HG03378 (cell line): ENCODE results near the gene CCDC127.
A peak's percentile ranks its signal among the peaks of the same experiment; 100 is the strongest.
"Not testable (repeated sequence)": the region's sequence is repeated elsewhere in the genome, so short reads cannot be mapped to it uniquely, and the experiment has no call there.

ENCODE experiments used
- ATAC-seq: cut with Tn5 transposase; IDR thresholded peaks from one replicate; pipeline ENCODE4 v1.9.1; 2021; ENCODE audit warnings: mild to moderate bottlenecking, moderate library complexity; ENCODE audit not compliant: unreplicated experiment

The CCDC127 gene

DNA sequence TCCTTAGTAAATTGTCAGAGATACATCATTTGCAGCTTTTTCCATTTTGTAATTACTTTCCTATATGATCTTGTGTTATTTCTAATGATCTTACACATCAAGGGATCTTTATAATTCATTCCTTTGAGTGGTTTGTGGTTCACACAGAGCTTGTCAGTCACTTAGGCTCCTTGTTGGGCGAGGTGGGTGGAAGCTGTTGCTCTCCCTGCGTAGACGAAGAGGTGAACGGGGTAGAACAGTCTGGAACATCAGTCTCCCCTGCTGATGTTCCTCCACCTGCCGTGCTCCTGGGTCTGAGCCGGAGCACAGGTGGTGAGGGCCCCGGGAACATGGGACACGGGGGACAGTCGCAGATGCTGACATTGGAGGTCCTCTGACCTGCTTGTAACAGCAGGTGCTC, 17.6 kb upstream of the CCDC127 start:
- ATAC-seq: not testable (repeated sequence)

GRCh38 chr5:234450-234849, 16.5 kb upstream of the CCDC127 start:
- no peak for ATAC-seq

DNA sequence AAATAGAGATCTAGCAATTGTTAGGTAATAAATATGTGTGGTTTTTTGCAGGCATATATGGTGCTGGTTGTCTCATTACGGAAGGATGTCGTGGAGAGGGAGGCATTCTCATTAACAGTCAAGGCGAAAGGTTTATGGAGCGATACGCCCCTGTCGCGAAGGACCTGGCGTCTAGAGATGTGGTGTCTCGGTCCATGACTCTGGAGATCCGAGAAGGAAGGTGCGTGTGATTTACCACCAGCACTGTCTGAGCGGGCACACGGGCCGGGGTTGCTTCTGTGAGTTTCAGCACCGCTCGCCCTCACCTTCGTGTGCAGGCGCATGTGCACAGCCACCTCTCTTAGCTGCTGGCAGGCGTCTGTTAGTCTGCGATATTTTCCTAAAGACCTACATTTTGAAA, 15.5 kb upstream of the CCDC127 start:
- ATAC-seq: not testable (repeated sequence)

- ATAC-seq: no peak
Observed at GRCh38 chr5:231661-232060, 13.7 kb upstream of the CCDC127 start.

DNA sequence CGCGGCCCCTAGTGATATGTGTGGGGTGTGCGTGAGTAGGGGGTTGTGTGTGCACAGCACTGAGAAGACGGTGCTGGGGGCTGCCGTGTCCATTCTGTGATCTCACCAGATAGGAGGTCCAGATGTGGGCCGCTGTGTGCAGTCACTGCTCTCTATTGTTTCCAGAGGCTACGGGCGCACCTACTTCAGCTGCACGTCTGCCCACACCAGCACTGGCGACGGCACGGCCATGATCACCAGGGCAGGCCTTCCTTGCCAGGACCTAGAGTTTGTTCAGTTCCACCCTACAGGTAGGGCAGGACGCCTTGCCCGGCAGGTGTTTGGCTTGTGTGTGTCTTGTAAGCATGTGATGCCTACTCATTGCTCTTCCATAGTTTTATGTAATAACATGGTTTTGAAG, 12.8 kb upstream of the CCDC127 start:
- ATAC-seq: no peak

- ATAC-seq: no peak
Observed at GRCh38 chr5:228886-229285, 10.9 kb upstream of the CCDC127 start.

- ATAC-seq: not testable (repeated sequence)
Observed at GRCh38 chr5:227375-227774, 9.4 kb upstream of the CCDC127 start.

DNA sequence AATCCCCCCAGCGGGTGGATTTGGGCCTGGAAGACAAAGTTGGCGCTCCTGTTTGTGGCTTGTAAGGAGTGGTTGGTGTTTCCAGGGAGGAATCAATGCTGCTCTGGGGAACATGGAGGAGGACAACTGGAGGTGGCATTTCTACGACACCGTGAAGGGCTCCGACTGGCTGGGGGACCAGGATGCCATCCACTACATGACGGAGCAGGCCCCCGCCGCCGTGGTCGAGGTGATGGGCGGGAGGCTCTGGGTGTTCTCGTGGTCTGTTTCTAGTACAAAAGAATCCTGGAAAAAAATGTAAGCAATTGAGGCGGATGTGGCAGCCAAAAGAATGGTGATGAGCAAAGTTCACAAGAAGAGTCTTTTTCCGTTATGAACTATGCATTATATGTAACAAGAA, 7.4 kb upstream of the CCDC127 start:
- no peak for ATAC-seq

- no peak for ATAC-seq
Observed at GRCh38 chr5:223791-224190, 5.8 kb upstream of the CCDC127 start.

DNA sequence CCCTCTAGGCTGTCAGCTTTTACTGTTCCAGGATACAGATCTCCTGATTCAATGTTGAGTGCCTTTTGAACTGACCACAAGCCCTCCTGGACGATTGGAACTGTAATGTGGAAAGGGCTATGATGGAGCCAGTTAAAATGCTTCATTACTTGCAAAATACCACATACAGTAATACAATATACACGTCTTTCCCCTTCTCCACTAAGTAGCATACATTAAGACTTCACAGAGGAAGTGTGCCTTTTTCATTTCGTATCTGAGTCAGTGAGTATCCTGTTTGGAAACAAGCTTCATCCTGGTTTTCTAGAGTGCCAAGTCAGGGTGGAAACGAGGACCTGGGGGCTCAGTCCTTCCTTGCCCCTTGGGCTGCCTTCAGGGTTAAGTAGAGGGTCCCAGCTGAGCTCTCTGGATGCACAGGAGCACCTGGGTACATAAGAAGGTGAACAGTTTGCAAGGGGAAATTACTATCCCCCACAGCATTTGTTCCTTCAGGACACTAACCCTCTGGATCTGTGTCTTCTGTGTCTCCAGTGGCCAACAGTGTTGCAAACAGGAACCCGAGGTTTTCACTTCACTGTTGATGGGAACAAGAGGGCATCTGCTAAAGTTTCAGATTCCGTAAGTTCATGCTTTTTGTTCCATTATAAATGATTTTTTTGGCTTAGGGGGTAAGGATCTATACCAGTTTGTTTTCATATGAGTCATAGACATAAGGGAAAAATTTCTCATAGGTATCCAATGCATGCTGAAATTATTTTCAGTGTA, 5.2 kb upstream of the CCDC127 start:
- ATAC-seq: not testable (repeated sequence)

- ATAC-seq: peak; percentile 39
Observed at GRCh38 chr5:219991-220390, 2.0 kb upstream of the CCDC127 start.

DNA sequence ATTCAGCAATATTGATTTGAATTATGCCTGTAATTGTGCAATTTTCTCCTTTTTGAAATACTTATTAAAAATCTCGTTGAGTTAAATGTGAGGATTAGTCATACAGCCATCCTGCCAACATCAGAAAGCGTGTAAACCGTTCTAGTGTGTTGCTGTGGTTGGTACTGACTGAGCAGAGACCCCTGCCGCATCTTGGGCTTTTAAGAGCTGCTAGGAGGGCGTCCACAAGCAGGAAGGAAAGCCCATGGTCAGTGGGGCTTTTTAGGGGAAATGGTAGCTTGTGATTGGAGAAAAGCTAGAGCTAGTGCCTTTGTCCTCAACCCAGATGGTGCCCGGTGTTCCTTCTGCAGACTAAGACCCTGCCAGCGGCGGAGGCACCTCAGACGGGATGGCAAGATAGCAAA, 1.5 kb upstream of the CCDC127 start:
- no peak for ATAC-seq

DNA sequence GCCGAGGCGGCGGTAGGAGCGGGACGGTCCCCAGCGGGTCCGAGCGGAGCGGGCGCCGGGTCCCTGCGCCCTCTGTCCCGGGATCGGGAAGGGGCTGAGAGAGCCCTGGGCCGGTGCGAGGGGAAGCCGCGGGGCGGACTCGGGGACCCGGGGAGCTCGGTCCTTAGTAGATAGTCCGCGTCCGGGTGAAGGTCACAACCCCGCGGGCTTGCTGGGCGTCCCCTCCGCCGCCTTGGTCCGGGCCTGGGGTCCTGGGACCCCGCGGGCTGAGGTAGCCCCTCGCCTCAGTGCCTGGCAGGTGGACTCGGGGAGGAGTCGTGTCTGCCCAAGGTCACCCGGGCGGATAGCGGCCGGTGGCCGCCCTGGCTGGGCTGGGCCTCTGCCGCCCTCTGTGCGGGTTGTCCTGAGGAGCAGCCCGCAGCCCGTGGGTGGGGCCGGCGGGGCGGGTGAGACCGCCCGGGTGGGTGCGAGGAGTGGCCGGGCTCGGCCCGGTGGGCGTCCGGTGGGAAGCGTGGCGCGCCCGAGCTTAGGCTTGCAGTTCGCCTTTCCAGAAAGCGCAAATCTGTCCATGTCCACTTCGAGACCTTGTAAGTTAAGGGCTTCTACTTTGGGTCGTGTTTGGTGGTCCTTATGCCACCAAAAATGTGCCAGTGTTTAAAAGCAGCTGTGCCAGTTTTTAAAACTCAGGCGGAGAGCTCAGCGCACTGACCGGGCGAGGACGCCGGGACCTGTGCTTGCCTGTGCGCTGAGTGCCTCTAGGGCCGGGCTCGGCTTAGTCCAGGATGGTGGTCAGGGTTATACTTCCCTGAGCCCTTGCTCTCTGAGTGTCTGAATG, 721 bp upstream of the CCDC127 start:
- peak; percentile 24 for ATAC-seq

DNA sequence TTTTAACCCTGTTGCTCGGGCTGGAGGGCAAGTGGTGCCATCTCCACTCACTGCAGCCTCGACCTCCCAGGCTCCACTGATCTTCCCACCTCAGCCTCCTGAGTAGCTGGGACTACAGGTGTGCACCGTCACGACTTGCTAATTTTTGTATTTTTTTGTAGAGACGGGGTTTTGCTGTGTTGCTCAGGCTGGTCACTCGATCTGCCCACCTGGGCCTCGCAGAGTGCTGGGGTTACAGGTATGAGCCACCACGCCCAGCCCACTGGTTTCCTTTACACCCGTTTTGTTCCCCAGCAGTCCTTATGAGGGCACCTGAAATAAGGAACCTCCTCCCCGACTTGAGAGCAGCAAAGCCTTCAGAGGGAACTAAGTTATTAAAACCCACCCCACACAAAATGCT, 1.9 kb downstream of the CCDC127 start:
- not testable (repeated sequence) for ATAC-seq

DNA sequence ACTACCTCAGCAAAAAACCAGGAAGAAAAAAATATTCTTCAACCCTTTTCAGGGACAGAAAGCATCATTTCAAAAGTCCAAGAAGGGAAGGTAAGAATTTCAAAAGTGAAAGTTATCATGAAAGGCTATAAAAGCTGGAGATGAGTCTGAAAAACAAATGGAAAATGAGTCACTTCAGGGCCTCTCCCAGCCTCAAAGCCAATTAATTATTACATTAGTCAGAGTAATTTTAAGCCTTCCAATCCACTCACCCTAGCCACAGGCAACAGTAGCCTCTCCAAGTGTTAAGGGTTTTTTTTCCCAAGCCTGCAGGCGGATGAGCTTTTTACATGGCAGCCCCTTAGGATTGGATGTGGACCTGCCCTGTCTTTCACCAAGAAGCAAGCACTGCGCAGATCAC, 2.7 kb downstream of the CCDC127 start:
- ATAC-seq: not testable (repeated sequence)

DNA sequence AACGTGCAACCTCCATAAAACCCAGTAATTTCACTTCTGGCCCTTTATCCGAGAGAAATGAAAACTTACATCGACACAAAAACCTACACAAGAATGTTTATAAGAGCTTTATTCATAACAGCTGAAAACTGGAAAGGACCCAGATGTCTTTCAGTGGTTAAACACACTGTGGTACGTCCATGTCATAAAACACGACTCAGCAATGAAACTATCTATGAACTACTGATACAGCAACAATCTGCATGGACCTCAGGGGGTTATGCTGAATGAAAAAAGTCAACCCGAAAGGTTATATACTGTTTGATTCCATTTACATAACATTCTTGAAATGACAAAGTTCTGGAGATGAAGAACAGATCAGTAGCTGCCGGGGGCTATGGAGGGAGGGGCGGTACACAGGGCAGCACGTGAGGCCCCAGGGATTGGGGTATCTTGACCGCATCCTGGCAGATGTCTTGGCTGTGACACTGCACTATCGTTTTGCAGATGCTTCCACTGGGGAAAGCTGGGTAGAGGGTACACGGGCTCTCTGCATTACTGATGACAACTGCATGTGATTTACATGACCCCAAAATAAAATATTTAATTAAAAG, 4.1 kb downstream of the CCDC127 start:
- ATAC-seq: no peak

- no peak for ATAC-seq
Observed at GRCh38 chr5:208449-209114, 9.4 kb downstream of the CCDC127 start.

DNA sequence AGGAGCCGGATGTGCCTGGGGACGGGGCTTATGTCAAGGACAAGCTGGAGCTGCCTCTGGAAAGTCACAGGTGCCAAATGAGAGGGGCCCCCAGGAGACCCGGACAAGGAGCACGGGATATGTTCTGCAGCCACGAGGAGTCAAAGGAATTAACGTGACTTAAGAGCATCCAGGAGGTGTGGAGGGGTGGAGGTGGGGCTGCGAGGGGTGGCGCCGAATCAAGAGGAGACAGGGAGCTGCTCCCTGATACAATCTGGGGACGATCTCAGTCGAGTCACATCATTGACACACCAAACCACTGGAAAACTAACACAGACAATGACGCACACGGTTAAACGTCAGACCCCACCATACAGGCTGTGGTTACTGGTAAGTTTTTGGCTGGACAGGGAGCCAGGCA, 10.4 kb downstream of the CCDC127 start:
- no peak for ATAC-seq

DNA sequence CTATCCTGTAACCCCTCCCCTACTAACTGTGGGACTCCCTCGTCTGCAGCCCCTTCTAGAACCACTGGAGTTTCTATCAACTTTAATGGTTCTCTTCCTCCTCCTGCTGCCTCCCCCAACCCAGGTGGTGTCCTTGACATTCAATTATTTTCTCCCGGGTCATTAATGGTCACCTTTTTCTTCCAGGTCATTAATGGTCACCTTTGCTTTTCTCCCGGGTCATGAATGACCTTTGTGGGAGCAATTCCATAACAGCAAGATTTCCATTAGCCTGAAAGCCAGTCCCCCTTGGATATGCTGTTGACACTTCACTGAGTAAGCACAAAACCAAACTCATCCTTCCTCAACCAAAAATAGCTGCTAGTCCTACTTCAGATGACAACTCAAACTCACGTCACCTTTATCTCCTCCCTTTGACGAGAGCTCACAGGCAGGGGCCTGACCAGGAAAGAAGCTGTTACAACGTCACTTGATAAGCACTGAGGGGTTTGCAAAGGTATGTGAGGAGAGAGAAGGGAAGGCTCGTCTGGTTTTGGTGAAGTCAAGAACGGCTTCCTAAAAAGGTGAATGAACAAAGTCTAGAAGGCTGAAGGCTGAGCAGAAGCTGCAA, 10.9 kb downstream of the CCDC127 start:
- ATAC-seq: no peak

DNA sequence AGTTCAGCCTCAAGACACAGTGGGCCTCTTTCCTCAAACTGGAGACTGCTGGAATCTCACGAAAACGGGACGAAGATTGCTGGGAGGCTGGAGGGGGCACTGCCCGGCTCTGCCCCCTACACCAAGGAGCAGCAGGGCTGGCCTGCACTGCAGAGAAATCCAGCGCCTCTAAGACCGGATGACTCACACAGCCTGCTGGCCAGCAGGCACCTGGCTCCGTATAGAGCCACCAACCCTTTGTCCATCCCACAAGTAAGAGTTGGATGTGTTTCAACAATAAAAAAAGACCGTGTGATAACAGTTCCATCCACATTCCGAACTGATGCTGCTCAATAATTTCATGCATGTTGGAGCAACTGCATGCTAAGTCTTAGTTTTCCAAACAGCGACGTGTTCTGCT, 11.5 kb downstream of the CCDC127 start:
- ATAC-seq: no peak
